IPS-18a (cell line): ENCODE results near the gene EPB41L4A.

Experiments used
- H3K27ac ChIP-seq: one replicate; pipeline ENCODE4 v1.5.1; 2013; ENCODE audit warnings: low read length
- H3K27me3 ChIP-seq: one replicate; pipeline ENCODE4 v1.6.1; 2013; ENCODE audit warnings: mild to moderate bottlenecking, low read length; ENCODE audit not compliant: control insufficient read depth, insufficient read depth
- H3K36me3 ChIP-seq: one replicate; pipeline ENCODE4 v1.6.1; 2013; ENCODE audit warnings: low read depth, low read length; ENCODE audit not compliant: control insufficient read depth
- H3K4me1 ChIP-seq: one replicate; pipeline ENCODE4 v1.6.1; 2013; ENCODE audit warnings: low read depth, low read length; ENCODE audit not compliant: control insufficient read depth
- H3K4me3 ChIP-seq: one replicate; pipeline ENCODE4 v1.5.1; 2013; ENCODE audit warnings: low read length
- H3K9ac ChIP-seq: one replicate; pipeline ENCODE4 v1.6.1; 2013; ENCODE audit warnings: mild to moderate bottlenecking, low read length, moderate library complexity
- H3K9me3 ChIP-seq: one replicate; pipeline ENCODE4 v1.6.1; 2013; ENCODE audit warnings: low read depth, low read length; ENCODE audit not compliant: control insufficient read depth

EPB41L4A gene

DNA sequence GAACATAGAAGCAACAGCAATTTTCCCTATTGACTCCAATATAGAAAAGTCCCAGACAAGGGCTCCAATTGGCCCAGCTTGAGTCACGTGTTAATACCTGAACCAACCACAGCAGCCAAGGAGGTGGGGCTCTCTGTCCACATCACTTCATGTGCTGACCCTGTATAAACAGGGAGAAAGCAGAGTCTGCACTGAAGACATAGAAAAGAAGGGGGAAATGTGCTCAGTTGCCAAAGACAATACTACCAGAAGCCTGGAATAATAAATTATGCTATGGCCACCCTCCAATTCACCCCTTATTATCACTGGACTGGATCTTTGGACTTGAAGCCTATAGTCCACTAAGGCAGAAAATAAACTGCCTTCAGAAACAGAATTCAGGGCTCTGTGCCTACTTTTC, 275.4 kb downstream of the EPB41L4A start:
- Histone ChIP-seq H3K36me3 (no peaks in the 10 kb centered on the region), H3K27ac (no peak overlapping the region), H3K27me3 (no peaks in the 10 kb centered on the region), H3K4me3 (no peak overlapping the region), H3K9ac (no peak overlapping the region), H3K9me3 (no peaks in the 10 kb centered on the region), H3K4me1 (no peaks in the 10 kb centered on the region)

DNA sequence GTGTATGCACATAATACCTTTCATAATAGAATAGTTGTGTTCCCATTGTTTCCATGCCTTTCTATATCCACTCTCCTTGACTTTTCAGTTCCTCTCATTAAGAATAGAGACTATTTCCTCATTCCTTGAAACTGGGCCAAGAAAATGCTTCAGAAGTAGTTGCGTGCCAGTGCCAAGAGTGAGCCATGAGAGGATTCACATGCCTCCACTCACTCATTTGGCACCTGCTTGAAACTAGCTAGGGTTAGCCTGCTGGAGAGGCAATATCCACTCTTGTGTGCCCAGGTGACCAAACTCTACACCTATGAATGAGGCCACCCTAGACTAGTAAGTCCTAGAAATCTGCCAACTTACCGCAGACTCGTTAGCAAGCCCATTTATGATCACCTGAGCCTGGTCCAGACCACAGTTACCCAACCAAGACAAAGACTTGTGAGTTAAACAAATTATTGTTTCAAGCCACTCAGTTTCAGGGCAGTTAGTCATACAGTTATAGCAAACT, 276.3 kb downstream of the EPB41L4A start:
- Histone ChIP-seq H3K27ac (no peak overlapping the region), H3K27me3 (no peaks in the 10 kb centered on the region), H3K4me1 (no peaks in the 10 kb centered on the region)

DNA sequence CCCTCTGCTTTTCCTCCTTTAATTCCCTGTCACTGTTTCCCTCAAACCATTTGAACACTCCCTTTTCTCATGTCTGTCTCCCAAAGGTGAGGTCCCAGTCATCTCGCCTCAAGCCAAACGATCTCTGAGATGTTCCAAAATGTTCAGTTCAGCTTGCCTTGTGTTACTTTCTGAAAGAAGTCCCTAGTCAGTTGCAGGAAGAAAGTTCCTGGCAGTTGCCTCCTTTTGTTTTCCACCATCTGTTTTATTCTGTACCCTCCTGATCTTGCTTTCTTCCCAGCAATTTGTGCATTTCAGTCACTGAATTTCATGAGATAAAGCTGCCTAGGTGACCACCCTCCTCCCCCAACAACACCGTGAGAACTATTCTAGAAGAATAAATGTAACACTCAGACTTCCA, 277.5 kb downstream of the EPB41L4A start:
- Histone ChIP-seq H3K9me3 (no peaks in the 10 kb centered on the region), H3K27me3 (no peaks in the 10 kb centered on the region), H3K4me3 (no peak overlapping the region), H3K36me3 (no peaks in the 10 kb centered on the region), H3K9ac (no peak overlapping the region), H3K4me1 (no peaks in the 10 kb centered on the region), H3K27ac (no peak overlapping the region)

More for the DNA sequence above, 276.3 kb downstream of the EPB41L4A start:
- Histone ChIP-seq H3K9me3 (no peaks in the 10 kb centered on the region), H3K36me3 (no peaks in the 10 kb centered on the region), H3K4me3 (no peak overlapping the region), H3K9ac (no peak overlapping the region)

DNA sequence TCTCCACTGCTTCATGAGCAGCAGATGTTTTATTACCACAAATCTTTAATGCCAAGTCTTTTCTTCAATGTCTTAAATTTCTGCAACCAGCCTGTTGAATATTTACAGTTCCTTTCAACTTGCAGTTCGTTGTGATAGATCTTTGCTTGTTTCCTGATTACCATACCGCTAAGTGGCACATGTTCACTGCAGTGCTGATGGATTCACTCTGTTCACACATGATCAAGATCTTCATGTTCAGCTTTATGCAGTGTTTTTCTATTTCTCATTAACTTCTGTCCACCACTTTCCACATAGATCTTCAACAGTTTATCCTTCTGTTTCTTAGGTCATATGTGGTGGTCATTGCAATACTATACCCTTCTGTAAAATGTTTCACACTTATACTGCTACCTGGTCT, 280.6 kb downstream of the EPB41L4A start:
- Histone ChIP-seq H3K4me3 (no peak overlapping the region), H3K36me3 (no peaks in the 10 kb centered on the region), H3K9ac (no peak overlapping the region), H3K27me3 (no peaks in the 10 kb centered on the region), H3K9me3 (no peaks in the 10 kb centered on the region), H3K4me1 (no peaks in the 10 kb centered on the region), H3K27ac (no peak overlapping the region)

DNA sequence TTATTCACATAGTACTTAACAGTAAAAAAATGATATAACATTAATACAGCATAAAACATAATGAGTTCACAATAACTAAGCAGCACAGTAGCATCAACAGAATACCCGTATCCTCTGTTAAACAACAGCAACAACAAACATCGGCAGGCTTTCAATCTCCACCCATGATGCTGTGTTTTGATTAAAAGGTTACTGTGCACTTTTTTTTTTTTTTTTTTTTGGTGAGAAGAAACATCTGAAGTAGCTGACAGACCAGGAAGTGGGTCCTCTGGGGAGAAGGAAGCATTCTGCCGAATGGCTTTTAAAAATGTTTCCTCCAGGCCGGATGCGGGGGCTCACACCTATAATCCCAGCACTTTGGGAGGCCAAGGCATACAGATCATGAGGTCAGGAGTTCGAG, 282.3 kb downstream of the EPB41L4A start:
- no peaks in the 10 kb centered on the region for H3K36me3 ChIP-seq

DNA sequence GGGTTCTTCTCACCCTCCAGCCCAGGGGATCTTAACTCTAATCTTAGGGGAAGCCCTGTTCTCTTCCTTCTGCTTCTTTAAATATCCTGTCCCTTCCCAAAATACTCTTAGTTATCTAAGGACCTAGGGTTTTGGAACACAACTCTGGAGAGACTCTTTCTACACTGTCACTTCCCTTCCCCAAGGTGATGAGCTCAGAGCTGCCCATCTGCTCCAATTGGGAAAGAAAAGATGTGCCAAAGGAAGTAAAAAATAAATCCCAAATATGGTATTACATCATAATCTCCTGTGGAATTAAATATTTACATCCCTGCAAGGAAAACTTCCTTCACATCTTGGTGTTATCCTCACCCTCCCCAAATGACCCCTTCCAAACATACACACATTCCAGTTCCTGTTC, 291.2 kb downstream of the EPB41L4A start:
- H3K4me1 ChIP-seq, result no peaks in the 10 kb centered on the region
- no peaks in the 10 kb centered on the region for H3K27me3 ChIP-seq
- H3K9me3 ChIP-seq, result no peaks in the 10 kb centered on the region
- H3K27ac ChIP-seq, result no peak overlapping the region
- H3K9ac ChIP-seq, result no peak overlapping the region
- no peak overlapping the region for H3K4me3 ChIP-seq
- no peaks in the 10 kb centered on the region for H3K36me3 ChIP-seq

More for the DNA sequence above, 282.3 kb downstream of the EPB41L4A start:
- H3K9ac ChIP-seq, result no peak overlapping the region
- H3K27me3 ChIP-seq, result no peaks in the 10 kb centered on the region
- no peak overlapping the region for H3K27ac ChIP-seq
- H3K4me1 ChIP-seq, result no peaks in the 10 kb centered on the region
- no peaks in the 10 kb centered on the region for H3K9me3 ChIP-seq
- no peak overlapping the region for H3K4me3 ChIP-seq

DNA sequence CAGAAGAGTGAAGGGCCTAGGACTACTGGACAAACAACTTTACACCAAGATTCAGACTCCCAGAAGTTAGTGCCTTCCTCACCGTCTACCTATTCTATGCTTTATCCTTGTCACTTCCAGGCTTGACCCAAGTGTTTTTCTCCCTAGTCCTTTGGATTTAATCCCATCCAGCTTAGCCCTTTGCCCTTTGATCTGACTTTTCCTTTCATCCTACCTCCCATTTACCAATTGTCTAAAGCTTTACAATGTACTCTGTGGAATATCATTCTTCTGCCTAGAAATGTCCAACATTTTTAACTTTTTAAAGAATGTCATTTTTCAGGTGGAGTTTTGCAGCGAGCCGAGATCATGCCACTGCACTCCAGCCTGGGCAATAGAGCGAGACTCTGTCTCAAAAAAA, 292.1 kb downstream of the EPB41L4A start:
- no peak overlapping the region for H3K27ac ChIP-seq
- no peaks in the 10 kb centered on the region for H3K9me3 ChIP-seq
- no peaks in the 10 kb centered on the region for H3K36me3 ChIP-seq
- H3K4me1 ChIP-seq, result no peaks in the 10 kb centered on the region
- no peaks in the 10 kb centered on the region for H3K27me3 ChIP-seq
- no peak overlapping the region for H3K9ac ChIP-seq
- H3K4me3 ChIP-seq, result no peak overlapping the region

DNA sequence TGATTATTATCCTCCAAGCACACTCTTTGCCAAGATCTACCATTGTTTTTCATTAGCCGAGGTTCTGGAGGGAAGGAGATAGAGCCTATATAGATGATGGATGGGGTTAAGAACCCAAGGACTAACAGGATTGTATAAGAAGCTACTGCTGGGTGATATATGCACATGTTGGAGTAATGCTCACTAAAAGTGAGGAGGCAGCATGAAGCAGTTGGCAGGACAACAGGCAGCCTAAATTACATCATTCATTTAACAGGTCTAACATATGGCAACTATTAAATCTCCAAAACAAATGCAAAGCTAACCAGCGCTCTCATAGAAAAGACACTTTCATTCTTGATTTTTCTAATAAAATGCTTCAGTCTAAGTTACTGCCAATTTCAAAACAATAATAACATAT, 293.2 kb downstream of the EPB41L4A start:
- Histone ChIP-seq H3K9ac (no peak overlapping the region), H3K27me3 (no peaks in the 10 kb centered on the region), H3K4me1 (no peaks in the 10 kb centered on the region), H3K27ac (no peak overlapping the region), H3K36me3 (no peaks in the 10 kb centered on the region), H3K4me3 (no peak overlapping the region), H3K9me3 (no peaks in the 10 kb centered on the region)

DNA sequence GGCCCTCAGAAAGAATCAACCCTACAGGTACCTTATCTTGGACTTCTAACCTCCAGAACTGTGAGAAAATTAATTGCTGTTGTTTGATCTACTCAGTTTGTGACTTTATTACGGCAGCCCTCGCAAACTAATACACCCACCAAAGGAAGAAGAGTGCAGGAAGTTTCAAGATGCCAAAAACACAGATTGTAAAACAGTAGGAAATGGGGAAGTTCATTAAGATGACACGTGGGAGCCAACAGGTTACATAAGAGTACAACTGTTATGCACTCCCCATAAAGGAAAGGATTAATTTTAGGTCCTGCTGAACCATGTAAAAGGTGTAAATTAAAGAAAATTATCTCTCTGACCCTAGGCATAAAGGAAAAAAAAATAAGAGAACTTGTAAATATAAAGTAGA, 294.3 kb downstream of the EPB41L4A start:
- H3K9me3 ChIP-seq, result no peaks in the 10 kb centered on the region
- no peak overlapping the region for H3K27ac ChIP-seq
- H3K4me3 ChIP-seq, result no peak overlapping the region
- no peaks in the 10 kb centered on the region for H3K4me1 ChIP-seq
- no peaks in the 10 kb centered on the region for H3K36me3 ChIP-seq
- H3K9ac ChIP-seq, result no peak overlapping the region
- H3K27me3 ChIP-seq, result no peaks in the 10 kb centered on the region

DNA sequence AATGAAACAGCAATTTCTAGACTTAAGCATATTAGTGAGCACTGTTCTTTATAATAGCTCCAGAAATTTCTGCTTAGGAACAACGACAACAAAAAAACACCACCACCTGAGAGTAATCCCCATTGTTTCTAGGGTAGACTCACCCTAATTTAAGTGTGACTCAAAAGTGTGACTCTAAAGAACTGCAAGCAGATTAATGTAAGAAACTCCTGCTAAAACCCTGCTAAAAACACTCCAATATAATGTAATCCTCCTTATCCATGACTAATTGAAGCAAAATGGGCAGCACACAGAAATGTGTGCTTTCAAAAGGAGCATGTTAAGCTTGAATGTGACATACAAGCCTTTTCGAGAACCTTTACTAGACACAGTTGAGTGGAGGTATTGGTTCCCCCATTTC, 296.0 kb downstream of the EPB41L4A start:
- H3K4me3 ChIP-seq, result no peak overlapping the region

DNA sequence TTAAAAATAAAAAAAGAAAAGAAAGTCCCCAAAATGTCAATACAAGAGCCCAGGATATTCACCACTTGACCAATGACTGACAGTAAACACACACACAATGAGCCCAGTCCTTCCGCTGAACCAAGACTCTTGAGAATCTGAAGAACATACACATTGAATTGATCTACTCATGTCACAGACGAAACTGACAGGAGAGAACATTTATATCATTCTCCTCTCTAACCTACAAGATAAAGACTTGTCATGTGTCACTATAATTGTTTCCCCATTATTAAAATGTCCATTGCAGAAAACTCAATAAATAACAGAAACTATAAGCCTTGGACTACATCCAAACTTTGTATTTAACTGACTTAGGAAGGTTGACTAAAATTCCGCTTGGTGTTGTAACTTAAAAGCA, 296.7 kb downstream of the EPB41L4A start:
- no peaks in the 10 kb centered on the region for H3K9me3 ChIP-seq
- H3K4me3 ChIP-seq, result no peak overlapping the region
- H3K36me3 ChIP-seq, result no peaks in the 10 kb centered on the region
- H3K9ac ChIP-seq, result no peak overlapping the region
- no peak overlapping the region for H3K27ac ChIP-seq
- no peaks in the 10 kb centered on the region for H3K27me3 ChIP-seq
- no peaks in the 10 kb centered on the region for H3K4me1 ChIP-seq

More for the DNA sequence above, 296.0 kb downstream of the EPB41L4A start:
- Histone ChIP-seq H3K36me3 (no peaks in the 10 kb centered on the region), H3K4me1 (no peaks in the 10 kb centered on the region), H3K9me3 (no peaks in the 10 kb centered on the region), H3K9ac (no peak overlapping the region), H3K27ac (no peak overlapping the region), H3K27me3 (no peaks in the 10 kb centered on the region)

DNA sequence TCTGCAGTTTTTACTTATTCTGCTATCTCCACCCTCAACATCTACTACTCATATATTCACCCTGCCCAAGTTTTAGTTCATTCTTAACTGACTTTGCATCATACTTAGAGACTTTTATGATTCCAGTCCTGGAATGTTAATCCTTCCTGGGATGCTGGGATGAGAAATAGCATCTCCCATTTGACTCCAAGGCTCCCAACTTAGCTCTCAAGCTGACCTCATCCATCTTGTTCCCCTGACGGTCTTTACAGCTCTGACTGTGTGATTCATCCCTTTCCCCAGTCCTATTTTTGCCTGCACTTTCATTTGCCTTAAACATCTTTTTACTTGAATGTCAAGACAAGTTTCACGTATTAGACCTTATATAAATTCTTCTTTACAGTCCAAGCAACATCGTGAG, 297.8 kb downstream of the EPB41L4A start:
- no peaks in the 10 kb centered on the region for H3K9me3 ChIP-seq
- no peak overlapping the region for H3K4me3 ChIP-seq
- no peaks in the 10 kb centered on the region for H3K36me3 ChIP-seq
- no peaks in the 10 kb centered on the region for H3K4me1 ChIP-seq
- H3K27me3 ChIP-seq, result no peaks in the 10 kb centered on the region
- no peak overlapping the region for H3K9ac ChIP-seq
- no peak overlapping the region for H3K27ac ChIP-seq
